Activated CD8-positive, alpha-beta memory T cell treated with anti-CD3 and anti-CD28 coated beads for 36 hours (primary cell): ENCODE data around the gene GLTP. TPM values are rescaled to one million over a fixed set of nuclear protein-coding genes. Genes with fewer than 3 reads are reported as not detected.
"Not testable (repeated sequence)": the region's sequence is repeated elsewhere in the genome, so short reads cannot be mapped to it uniquely, and the experiment has no call there.

Experiments used
- CTCF ChIA-PET: fragments of 350-600 bp; sonication (Branson Sonifier 250); formaldehyde crosslinking; loops from one replicate; lab custom pipeline; 2021; ENCODE audit warnings: antibody characterized with exemption; lab: Charles Lee
- POLR2A ChIA-PET: fragments of 350-600 bp; sonication (Branson Sonifier 250); formaldehyde crosslinking; loops from one replicate; lab custom pipeline; 2021; ENCODE audit warnings: antibody characterized with exemption; lab: Charles Lee
- total RNA-seq, 2 experiments: library from RNA; stranded (reverse); gene quantifications; one replicate each; pipeline ENCODE4 v1.2.3, GENCODE V29; 2021

GLTP gene, protein sequence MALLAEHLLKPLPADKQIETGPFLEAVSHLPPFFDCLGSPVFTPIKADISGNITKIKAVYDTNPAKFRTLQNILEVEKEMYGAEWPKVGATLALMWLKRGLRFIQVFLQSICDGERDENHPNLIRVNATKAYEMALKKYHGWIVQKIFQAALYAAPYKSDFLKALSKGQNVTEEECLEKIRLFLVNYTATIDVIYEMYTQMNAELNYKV
- 10 to 100 TPM; 36.9 to 37.4 TPM for total RNA-seq

DNA sequence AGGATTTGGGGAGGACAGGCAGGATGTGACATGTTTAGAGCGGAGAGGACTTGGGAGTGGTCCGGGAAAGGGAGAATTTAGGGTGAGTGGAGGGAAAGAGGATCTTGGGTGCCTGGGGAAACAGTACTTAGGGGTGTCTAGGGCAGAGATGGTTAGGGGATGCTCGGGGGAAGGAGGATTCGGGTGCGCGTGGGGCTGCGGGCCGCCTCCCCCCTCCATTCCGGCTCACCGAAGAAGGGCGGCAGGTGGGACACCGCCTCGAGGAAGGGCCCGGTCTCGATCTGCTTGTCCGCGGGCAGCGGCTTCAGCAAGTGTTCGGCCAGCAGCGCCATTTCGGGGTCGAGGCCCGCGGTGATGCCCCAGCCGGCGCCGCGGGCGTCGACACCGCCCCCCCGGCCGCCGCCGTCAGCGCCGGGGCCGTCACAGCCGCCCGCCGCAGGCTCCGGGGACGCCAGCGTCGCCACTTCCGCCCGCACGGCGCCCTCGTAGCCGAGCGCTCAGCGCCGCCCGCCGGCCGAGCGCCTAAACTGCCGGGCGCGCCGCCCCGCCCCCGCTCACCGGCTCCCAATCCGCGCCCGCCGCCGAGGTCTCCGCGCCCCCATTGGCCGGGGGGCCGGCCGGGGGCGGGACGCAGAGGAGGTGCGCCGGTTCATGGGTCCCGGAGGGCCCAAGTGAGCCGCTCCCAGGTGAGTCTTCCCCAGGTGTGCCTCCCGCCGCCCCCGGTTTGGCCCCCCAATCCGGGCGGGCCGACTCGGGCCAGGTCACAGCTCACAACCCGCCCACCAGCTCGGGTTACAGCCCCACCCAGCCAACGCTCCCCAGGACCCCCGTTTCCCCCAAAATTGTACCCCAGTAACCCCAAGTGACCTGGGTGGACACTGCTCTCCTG is at the start of gene GLTP:
TSS of gene GLTP (minus strand) at position 499 of the 889 bp plus-strand sequence. CDS start at position 332, 167 bp downstream.
- ChIA-PET POLR2A (interaction anchor here (0.5 kb wide), 1 partner anchor 8 kb away, joined by 4 read pairs; no protein-coding TSS in a partner anchor), CTCF (no interaction called here)

- POLR2A ChIA-PET, CTCF ChIA-PET: not testable (repeated sequence)
These were observed 49.0 kb upstream of the GLTP start for GRCh38 chr12:109929326-109929725.

- CTCF ChIA-PET = interaction anchor here (0.6 to 2.5 kb wide), 4 partner anchors 58 to 1923 kb away, joined by 4 to 9 read pairs (median 4); no protein-coding TSS in a partner anchor
These were observed 47.8 kb upstream of the GLTP start for GRCh38 chr12:109928058-109928656.

GRCh38 chr12:109927622-109928021 is 47.3 kb upstream of the GLTP start:
- CTCF ChIA-PET = interaction anchor here (0.6 to 2.5 kb wide), 4 partner anchors 75 to 1923 kb away, joined by 3 to 9 read pairs (median 4); no protein-coding TSS in a partner anchor
- POLR2A ChIA-PET = no interaction called here

More at GRCh38 chr12:109928058-109928656, 47.8 kb upstream of the GLTP start:
- POLR2A ChIA-PET = no interaction called here

DNA sequence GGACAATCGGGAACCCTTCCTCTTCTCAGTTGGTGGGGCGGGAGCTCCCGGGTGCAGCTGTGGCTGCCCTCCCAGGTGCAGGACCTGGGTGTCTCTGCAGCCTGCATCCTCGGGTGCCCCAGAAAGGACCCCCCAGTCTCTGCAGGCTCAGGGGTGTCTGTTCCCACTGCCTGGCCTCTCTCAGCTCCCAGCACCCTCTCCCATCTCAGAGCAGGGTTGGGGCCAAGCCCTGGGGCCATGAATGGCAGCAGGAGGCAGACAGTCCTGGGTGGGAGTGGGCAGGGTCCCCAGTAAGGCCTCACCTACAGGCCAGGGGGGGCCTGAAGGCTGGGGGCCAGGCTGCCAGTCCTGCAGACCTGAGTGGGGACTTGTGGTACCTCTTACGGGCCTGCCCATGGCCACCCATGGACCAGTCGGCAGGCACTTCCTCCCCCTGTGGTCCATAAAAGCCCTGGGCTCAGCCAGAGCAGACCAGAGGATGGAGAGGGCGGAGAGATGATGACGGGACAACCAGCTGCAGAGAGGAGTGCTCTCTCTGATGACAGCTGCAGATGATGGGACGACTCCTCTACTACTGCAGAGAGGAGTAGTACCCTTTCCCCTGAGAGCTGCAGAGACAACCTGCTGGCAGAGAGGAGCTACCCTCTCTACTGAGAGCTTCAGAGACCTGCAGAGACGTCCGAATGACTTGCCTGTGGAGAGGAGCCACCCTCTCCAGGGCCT is 46.3 kb upstream of the GLTP start:
- CTCF ChIA-PET = interaction anchor here (0.7 to 2.5 kb wide), 4 partner anchors 8 to 329 kb away, joined by 3 to 9 read pairs (median 4); no protein-coding TSS in a partner anchor
- POLR2A ChIA-PET = no interaction called here

DNA sequence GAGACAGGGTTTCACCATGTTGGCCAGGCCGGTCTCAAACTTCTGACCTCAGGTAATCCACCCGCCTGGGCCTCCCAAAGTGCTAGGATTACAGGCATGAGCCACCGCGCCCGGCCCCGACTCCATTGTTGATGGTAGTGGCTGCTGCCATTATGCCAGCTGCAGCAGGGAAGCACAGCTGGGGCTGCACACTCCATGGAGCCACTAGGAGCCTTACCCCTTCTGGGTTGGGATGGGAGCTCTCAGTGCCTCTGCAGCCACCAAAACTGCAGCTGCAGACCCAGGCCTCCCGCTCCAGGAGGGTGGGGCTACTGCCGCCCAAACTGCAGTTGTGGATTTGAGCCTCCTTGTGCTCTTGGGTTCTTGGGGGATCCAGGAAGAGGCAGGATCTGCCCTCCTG is 45.7 kb upstream of the GLTP start:
- POLR2A ChIA-PET = no interaction called here

DNA sequence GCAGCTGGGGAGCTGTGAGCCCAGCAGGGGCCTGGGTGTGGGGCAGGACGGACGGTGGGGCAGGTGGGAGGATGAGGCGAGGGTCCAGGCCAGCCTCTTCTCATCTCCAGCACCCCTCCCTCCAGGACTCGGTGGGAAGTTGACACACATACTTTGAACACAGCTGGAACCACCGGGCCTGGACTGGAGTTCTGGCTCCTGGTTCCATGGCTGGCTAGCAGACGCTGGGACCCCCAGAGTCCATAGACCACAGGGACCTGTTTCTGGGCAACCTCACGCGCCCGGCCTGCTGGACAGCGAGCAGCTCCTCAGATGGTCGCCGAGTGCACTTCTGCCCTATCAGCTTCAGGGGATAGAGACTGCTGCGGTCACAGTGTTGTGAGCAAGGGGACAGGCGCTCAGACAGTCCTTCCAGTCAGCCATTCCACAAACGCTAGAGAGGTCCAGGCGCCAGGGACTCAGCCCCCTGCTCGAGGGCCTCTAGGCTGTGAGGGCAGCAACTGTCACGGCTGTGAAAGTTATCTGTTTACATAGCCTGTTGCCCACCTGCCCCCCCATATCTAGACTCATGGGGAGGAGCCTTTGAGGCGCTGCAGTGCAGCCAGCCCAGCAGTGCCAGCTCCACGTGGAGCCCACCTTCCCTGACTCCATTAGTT is 45.0 kb upstream of the GLTP start:
- CTCF ChIA-PET = no interaction called here
- POLR2A ChIA-PET = no interaction called here

More for the DNA sequence above, 45.7 kb upstream of the GLTP start:
- CTCF ChIA-PET = interaction anchor here (1.2 kb wide), 1 partner anchor 81 kb away, joined by 3 read pairs; no protein-coding TSS in a partner anchor

DNA sequence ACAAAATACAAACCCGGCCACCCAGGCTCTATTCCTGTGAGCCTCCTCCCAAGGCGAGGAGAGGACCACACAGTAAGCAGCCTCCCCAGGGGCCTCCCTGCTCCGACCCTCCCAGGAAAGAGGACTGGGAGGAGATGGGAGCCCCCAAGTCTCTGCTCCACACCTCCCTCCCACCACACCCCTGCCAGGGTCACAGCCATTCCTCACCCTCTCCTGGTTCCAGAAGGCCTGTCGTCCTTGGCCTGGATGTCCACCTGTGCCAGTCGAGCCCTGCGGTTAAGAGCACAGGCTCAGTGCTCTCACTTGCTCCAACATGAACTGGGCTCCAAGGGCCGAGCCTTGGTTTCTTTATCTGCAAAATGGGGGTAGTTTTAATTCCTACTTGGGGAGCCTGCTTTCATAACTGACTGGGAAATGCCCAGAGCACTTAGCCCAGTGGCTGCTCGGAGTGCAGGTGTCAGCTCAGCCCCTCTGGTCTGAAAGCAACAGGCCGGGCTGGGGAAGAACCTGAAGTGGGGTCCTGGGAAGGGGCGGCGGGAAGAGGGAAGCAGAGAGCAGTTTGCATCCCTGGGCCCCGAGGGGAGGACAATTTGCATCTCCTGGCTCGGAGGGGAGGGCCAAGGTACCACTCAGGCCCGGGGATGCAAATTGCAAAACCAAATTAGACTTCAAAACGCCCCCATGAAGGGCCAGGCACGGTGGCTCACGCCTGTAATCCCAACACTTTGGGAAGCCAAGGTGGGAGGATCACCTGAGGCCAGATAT is 43.3 kb upstream of the GLTP start:
- POLR2A ChIA-PET = no interaction called here
- CTCF ChIA-PET = no interaction called here

DNA sequence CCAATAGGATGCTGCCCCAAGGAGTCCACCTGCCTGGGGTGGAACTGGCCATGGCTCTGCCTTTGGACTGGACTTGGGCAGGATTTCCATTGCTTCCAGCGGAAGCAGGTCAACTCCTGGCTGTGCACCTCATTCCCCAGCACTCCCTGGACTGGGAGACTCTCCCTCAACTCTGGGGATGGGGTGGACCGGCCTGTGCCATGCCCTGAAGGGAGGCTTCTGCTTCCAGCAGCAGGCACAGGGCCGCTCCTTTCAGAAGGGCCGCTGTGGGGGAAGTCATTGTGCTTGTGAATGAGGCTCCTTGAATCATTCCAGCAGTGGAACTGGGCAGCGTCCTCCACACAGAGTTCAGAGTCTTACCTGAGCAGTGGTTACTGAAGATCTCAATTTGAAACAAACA is 42.7 kb upstream of the GLTP start:
- CTCF ChIA-PET = no interaction called here

DNA sequence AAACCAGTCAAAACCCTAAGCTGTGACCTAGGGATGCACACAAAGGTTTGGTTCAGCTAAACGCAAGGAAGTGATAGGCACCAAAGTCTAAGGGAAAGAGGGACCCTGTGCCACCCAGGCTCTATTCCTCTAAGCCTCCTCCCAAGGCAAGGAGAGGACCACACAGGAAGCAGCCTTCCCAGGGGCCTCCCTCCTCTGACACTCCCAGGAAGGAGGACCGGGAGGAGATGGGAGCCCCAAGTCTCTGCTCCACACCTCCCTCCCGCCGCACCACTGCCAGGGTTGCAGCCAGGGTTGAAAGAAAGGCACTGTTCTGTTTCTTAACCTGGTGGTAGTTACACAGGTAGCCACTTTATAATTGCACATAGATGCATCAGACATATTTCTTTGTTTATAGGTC is 41.6 kb upstream of the GLTP start:
- POLR2A ChIA-PET = no interaction called here

More for the DNA sequence above, 42.7 kb upstream of the GLTP start:
- POLR2A ChIA-PET = no interaction called here

DNA sequence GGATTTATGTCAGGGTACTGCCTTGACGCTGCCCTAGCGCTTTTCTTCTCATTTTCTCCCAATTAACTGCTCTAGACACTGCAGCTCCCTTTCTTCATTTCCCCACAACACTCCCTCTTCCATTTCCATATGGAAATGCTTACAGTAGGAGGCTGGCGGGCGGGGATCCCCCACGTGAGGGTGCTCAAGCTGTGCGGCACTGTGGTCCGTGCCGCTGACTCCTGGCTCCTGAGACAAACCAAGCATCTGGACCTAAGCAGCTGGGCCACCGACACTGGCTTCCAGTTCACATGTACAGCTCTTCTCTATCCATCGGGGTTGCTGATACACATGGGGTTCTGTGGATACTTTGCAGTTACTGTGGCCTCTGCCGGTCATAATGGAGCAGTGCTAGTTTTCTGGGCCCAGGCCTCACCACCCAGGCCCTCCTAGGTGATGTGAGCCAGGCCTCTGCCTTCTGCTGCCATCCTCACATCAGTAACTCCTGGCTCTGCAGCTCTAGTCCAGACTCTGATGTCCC is 40.0 kb upstream of the GLTP start:
- CTCF ChIA-PET = no interaction called here
- POLR2A ChIA-PET = no interaction called here

More for the DNA sequence above, 41.6 kb upstream of the GLTP start:
- CTCF ChIA-PET = no interaction called here

GRCh38 chr12:109919456-109919855 is 39.1 kb upstream of the GLTP start:
- ChIA-PET POLR2A (no interaction called here), CTCF (no interaction called here)

- CTCF ChIA-PET = interaction anchor here (1.7 kb wide), 1 partner anchor 11 kb away, joined by 4 read pairs; no protein-coding TSS in a partner anchor
- POLR2A ChIA-PET = no interaction called here
These were observed 35.7 kb upstream of the GLTP start for GRCh38 chr12:109916045-109916444.

GRCh38 chr12:109915171-109916040 is 35.1 kb upstream of the GLTP start:
- CTCF ChIA-PET = interaction anchor here (1.7 kb wide), 1 partner anchor 11 kb away, joined by 4 read pairs; no protein-coding TSS in a partner anchor

GRCh38 chr12:109914461-109914860 is 34.1 kb upstream of the GLTP start:
- CTCF ChIA-PET = no interaction called here
- POLR2A ChIA-PET = no interaction called here

More at GRCh38 chr12:109915171-109916040, 35.1 kb upstream of the GLTP start:
- POLR2A ChIA-PET = no interaction called here

DNA sequence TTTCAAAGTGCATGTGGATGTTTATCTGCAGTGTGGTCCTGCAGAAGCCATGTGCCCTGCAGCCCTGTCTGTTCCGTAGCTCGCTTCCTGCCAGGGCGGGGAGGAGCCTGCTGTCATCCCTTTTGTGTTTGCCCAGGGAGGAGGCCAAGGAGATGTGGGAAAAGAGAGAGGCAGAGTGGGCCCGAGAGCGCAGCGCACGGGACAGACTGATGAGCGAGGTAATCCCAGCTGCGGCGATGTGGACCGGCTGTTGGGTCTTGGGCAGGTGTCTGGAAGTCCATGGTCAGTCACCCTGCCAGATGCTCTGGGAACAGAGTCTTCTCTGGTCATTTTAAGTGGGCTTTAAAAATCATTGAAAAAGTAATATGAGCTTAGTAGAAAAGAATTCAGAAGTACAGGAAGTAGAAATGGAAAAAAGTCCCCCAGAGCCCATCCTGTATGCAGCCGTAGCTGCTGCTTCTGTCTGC is 32.5 kb upstream of the GLTP start:
- ChIA-PET POLR2A (no interaction called here), CTCF (no interaction called here)
